HCT116 (cell line): ENCODE results near the gene CDON. TPM values are rescaled to one million over a fixed set of nuclear protein-coding genes. Genes with fewer than 3 reads are reported as not detected.

Source experiments
- ATAC-seq: fragments of 200-7000 bp; cut with Tn5 transposase; 2 replicates; pipeline ENCODE4 v1.9.1; 2020; ENCODE audit warnings: mild to moderate bottlenecking, moderate library complexity
- BruUV-seq: library from RNA; stranded (reverse); fragments of 400-500 nt; replicated peaks from 2 replicates; lab custom pipeline; 2021; lab: Mats Ljungman, UMichigan
- CTCF ChIA-PET: fragments of 300-600 bp; sonication (Branson Sonifier 250); formaldehyde crosslinking; loops from one replicate; lab custom pipeline; 2021; ENCODE audit warnings: antibody characterized with exemption; lab: Charles Lee
- POLR2A ChIA-PET: fragments of 300-600, 350-600 bp; sonication (Branson Sonifier 250); formaldehyde crosslinking; loops from one replicate; lab custom pipeline; 2021; ENCODE audit warnings: antibody characterized with exemption; lab: Charles Lee
- RAD21 ChIA-PET, 2 experiments: fragments of 300-600 bp; sonication (Branson Sonifier 250); formaldehyde crosslinking; loops; one replicate each; lab custom pipeline; 2023; ENCODE audit warnings: low total read pairs in 2 of 2; ENCODE audit not compliant: uncharacterized antibody in 2 of 2, unreplicated experiment in 2 of 2, low non-redundant PET in 1 of 2; lab: Charles Lee
- DNase-seq: peaks from one replicate; pipeline ENCODE4 v3.0.0-alpha.2; 2010; ENCODE audit warnings: low read depth, low spot score
- H2AFZ ChIP-seq: fragments of 200-600 bp; shearing (Covaris generic), sonication (generic); 2 replicates; pipeline ENCODE4 v1.6.1; 2017; ENCODE audit warnings: low read depth, mixed run types, mixed read lengths, antibody characterized with exemption, low read length; ENCODE audit not compliant: poor library complexity, severe bottlenecking
- H3K27ac ChIP-seq: 2 replicates; pipeline ENCODE4 v1.5.1; 2012; ENCODE audit warnings: low read depth, low read length
- H3K27me3 ChIP-seq: fragments of 200-600 bp; sonication (generic); 2 replicates; pipeline ENCODE4 v1.6.1; 2016; ENCODE audit warnings: mixed run types, low read length, mixed read lengths; ENCODE audit not compliant: insufficient read depth
- H3K36me3 ChIP-seq, 2 experiments: fragments of 200-500 bp in 1 of 2; fragments of 200-600 bp in 1 of 2; sonication (Bioruptor generic) in 1 of 2; sonication (generic) in 1 of 2; 2 replicates each; pipeline versions ENCODE4 v1.5.1 to v1.6.1; 2014 to 2016; ENCODE audit warnings: low read length in 2 of 2, inconsistent platforms in 1 of 2, mixed read lengths in 1 of 2, mixed run types in 1 of 2; ENCODE audit not compliant: insufficient read depth in 2 of 2, control insufficient read depth in 1 of 2
- H3K4me1 ChIP-seq, 2 experiments: fragments of 200-600 bp in 1 of 2; sonication (generic) in 1 of 2; 2 replicates each; pipeline versions ENCODE4 v1.5.1 to v1.6.1; 2012 to 2017; ENCODE audit warnings: low read length in 2 of 2, inconsistent platforms in 1 of 2, mild to moderate bottlenecking in 1 of 2, mixed read lengths in 1 of 2, mixed run types in 1 of 2, moderate library complexity in 1 of 2; ENCODE audit not compliant: insufficient read depth in 2 of 2, control insufficient read depth in 1 of 2
- H3K4me2 ChIP-seq: fragments of 200-600 bp; sonication (generic); 2 replicates; pipeline ENCODE4 v1.6.1; 2017; ENCODE audit warnings: mixed run types, low read length, mixed read lengths
- H3K4me3 ChIP-seq, 2 experiments: fragments of 200-600 bp in 1 of 2; sonication (generic) in 1 of 2; replicated peaks in 1 of 2; 2 replicates each; pipeline ENCODE4 v1.5.1; 2011 to 2016; ENCODE audit warnings: low read length in 2 of 2, control low read depth in 1 of 2, low read depth in 1 of 2, mild to moderate bottlenecking in 1 of 2, mixed read lengths in 1 of 2, mixed run types in 1 of 2
- H3K79me2 ChIP-seq: fragments of 200-600 bp; sonication (generic); 2 replicates; pipeline ENCODE4 v1.6.1; 2017; ENCODE audit warnings: mild to moderate bottlenecking, mixed run types, low read length, moderate library complexity, mixed read lengths; ENCODE audit not compliant: insufficient read depth
- H3K9ac ChIP-seq: fragments of 200-600 bp; sonication (generic); 2 replicates; pipeline ENCODE4 v1.6.1; 2016; ENCODE audit warnings: low read length, mixed read lengths
- H3K9me2 ChIP-seq: fragments of 200-600 bp; sonication (generic), shearing (Covaris generic); 2 replicates; pipeline ENCODE4 v1.6.1; 2017; ENCODE audit warnings: mixed run types, mild to moderate bottlenecking, moderate library complexity; ENCODE audit not compliant: insufficient read depth
- H3K9me3 ChIP-seq, 2 experiments: fragments of 200-500 bp in 1 of 2; fragments of 200-600 bp in 1 of 2; sonication (Bioruptor generic) in 1 of 2; sonication (generic) in 1 of 2; 2 replicates each; pipeline ENCODE4 v1.6.1; 2014 to 2017; ENCODE audit warnings: low read length in 2 of 2, mixed read lengths in 2 of 2, inconsistent platforms in 1 of 2, low read depth in 1 of 2, mild to moderate bottlenecking in 1 of 2, mixed run types in 1 of 2, moderate library complexity in 1 of 2; ENCODE audit not compliant: control insufficient read depth in 1 of 2, insufficient read depth in 1 of 2
- H4K20me1 ChIP-seq: fragments of 200-600 bp; sonication (generic), shearing (Covaris generic); 2 replicates; pipeline ENCODE4 v1.6.1; 2017; ENCODE audit warnings: mixed run types, mild to moderate bottlenecking, moderate library complexity; ENCODE audit not compliant: insufficient read depth
- ATF3 ChIP-seq: IDR thresholded peaks from 2 replicates; pipeline ENCODE4 v1.6.1; 2012
- CTCF ChIP-seq, 3 experiments: fragments of 200-600 bp in 1 of 3; sonication (generic) in 1 of 3; IDR thresholded peaks in 2 of 3; conservative IDR thresholded peaks in 1 of 3; 2 replicates each; pipeline ENCODE4 v1.5.1; 2012 to 2017; ENCODE audit warnings: low read depth in 2 of 3, low read length in 2 of 3, antibody characterized with exemption in 1 of 3, borderline replicate concordance in 1 of 3, control low read depth in 1 of 3, mild to moderate bottlenecking in 1 of 3, mixed read lengths in 1 of 3, mixed run types in 1 of 3, moderate library complexity in 1 of 3; ENCODE audit not compliant: insufficient read depth in 1 of 3
- EZH2 ChIP-seq: fragments of 200-600 bp; sonication (generic); IDR thresholded peaks from 2 replicates; pipeline ENCODE4 v1.6.1; 2017; ENCODE audit warnings: antibody characterized with exemption, mixed run types
- FOSL1 ChIP-seq: IDR thresholded peaks from 2 replicates; pipeline ENCODE4 v1.6.1; 2012; ENCODE audit warnings: low read depth
- MAX ChIP-seq: IDR thresholded peaks from 2 replicates; pipeline ENCODE4 v1.6.1; 2012
- POLR2A ChIP-seq: IDR thresholded peaks from 2 replicates; pipeline ENCODE4 v1.7.0; 2011; ENCODE audit warnings: borderline replicate concordance; ENCODE audit not compliant: insufficient read depth, insufficient read length; ENCODE audit errors: extremely low read depth
- POLR2AphosphoS5 ChIP-seq: IDR thresholded peaks from 2 replicates; pipeline ENCODE4 v1.6.1; 2011; ENCODE audit warnings: mild to moderate bottlenecking, low read depth, low read length, moderate library complexity
- REST ChIP-seq: IDR thresholded peaks from 2 replicates; pipeline ENCODE4 v1.6.1; 2012; ENCODE audit warnings: low read depth
- SIN3A ChIP-seq: IDR thresholded peaks from 2 replicates; pipeline ENCODE4 v1.6.1; 2012; ENCODE audit warnings: low read depth
- TCF7L2 ChIP-seq: IDR thresholded peaks from 2 replicates; pipeline ENCODE4 v1.7.0; 2011; ENCODE audit warnings: borderline replicate concordance, inconsistent platforms; ENCODE audit not compliant: insufficient read depth, insufficient read length; ENCODE audit errors: extremely low read depth
- YY1 ChIP-seq: IDR thresholded peaks from 2 replicates; pipeline ENCODE4 v1.6.1; 2011; ENCODE audit warnings: low read length, low read depth, moderate library complexity, mild to moderate bottlenecking; ENCODE audit not compliant: insufficient replicate concordance; ENCODE audit errors: extremely low read depth
- ZBTB33 ChIP-seq: IDR thresholded peaks from 2 replicates; pipeline ENCODE4 v1.6.1; 2011; ENCODE audit warnings: mild to moderate bottlenecking, low read length, moderate library complexity; ENCODE audit not compliant: insufficient replicate concordance; ENCODE audit errors: extremely low read depth
- intact Hi-C: fragments of 100-400 bp; cut with micrococcal nuclease; formaldehyde crosslinking; loops from 2 replicates; pipeline ENCODE4 v1.10.0; 2022
- total RNA-seq: library from RNA; stranded (reverse); gene quantifications from one replicate; pipeline ENCODE4 v1.2.1, GENCODE V29; 2021; ENCODE audit not compliant: unreplicated experiment

Gene CDON
- total RNA-seq, 1 experiment from 2014 or later = 16.9 TPM

- TF ChIP-seq ATF3 (no peak), POLR2AphosphoS5 (no peak)
Measured at GRCh38 chr11:125923012-125923579, 139.6 kb downstream of the CDON start (continued).

- no peaks in the 10 kb centered on the region for H4K20me1 ChIP-seq
- H3K4me2 ChIP-seq = no peak overlapping the region
- no TSS peak for BruUV-seq
- DNase-seq (no peak), ATAC-seq (no peak)
- intact Hi-C loops = loop anchor here (5.0 kb wide), 1 partner anchor 200 kb away; no protein-coding TSS in a partner anchor
- H3K4me1 ChIP-seq = no peaks in the 10 kb centered on the region
- H3K9me2 ChIP-seq = no peaks in the 10 kb centered on the region
- ChIA-PET POLR2A (no interaction called here), RAD21 (no interaction called here), CTCF (no interaction called here)
- H3K27ac ChIP-seq = no peak overlapping the region
- no peak overlapping the region for H3K9ac ChIP-seq
- H3K9me3 ChIP-seq = no peaks in the 10 kb centered on the region
- no peaks in the 10 kb centered on the region for H3K36me3 ChIP-seq
- H3K79me2 ChIP-seq = no peaks in the 10 kb centered on the region
- no peak overlapping the region for H3K4me3 ChIP-seq
- H3K27me3 ChIP-seq = peaks cover 1% of the 10 kb centered on the region; the same call in 1 of the 2 replicates
- TF ChIP-seq REST (no peak), EZH2 (no peak), YY1 (no peak), ZBTB33 (no peak), TCF7L2 (no peak), MAX (no peak), POLR2A (no peak), FOSL1 (no peak), SIN3A (no peak), ATF3 (no peak), CTCF (IDR thresholded peaks at IDR 0.05 in 2 of 3, conservative IDR thresholded peaks at IDR 0.05 in 1 of 3; ENCODE audit: borderline replicate concordance in 1 of 3, insufficient read depth in 1 of 3, low read depth in 2 of 3, low read length in 2 of 3) (no peak)
- no peak overlapping the region for H2AFZ ChIP-seq
Measured at GRCh38 chr11:125922156-125922555, 140.5 kb downstream of the CDON start.
